Hematopoietic multipotent progenitor cell treated with erythropoietin and hydrocortisone succinate and interleukin-3 and kit ligand, for 8 days (in vitro differentiated cells): ENCODE data around the gene KRTAP23-1.

Experiments
- DNase-seq: peaks from one replicate; pipeline ENCODE4 v3.0.0-alpha.2; 2015

The KRTAP23-1 gene

GRCh38 chr21:30348506-30348905 lies at the start of gene KRTAP23-1:
KRTAP23-1 (minus strand) TSS chr21:30348606; CDS start chr21:30348606, 0 bp downstream.
- no peak for DNase-seq

DNA sequence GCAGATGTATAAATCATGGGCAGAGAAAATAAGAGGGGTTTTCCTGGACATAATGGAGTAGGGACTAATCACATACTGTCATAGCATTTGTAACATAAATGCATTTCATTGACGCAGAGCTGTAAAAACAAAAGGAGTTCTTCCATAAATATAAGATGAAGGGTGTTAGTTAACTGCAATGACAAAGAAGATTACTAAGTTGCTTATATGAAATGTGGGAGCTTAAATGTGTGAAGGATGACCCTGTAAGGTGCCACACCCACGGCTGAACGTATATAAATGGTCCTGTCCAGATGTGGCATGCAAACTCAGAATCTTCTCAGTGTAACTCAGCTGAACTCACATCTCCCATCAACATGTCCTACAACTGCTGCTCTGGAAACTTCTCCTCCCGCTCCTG lies 47.3 kb upstream of the KRTAP23-1 start, which contains the start of gene KRTAP13-1:
TSS of gene KRTAP13-1 (plus strand) at position 301 of the 400 bp plus-strand sequence. CDS start at position 357, 56 bp downstream.
- DNase-seq, result no peak

GRCh38 chr21:30391492-30392025 lies 43.2 kb upstream of the KRTAP23-1 start:
- no peak for DNase-seq

- no peak for DNase-seq
Observed at GRCh38 chr21:30382201-30382600, 33.8 kb upstream of the KRTAP23-1 start.

DNA sequence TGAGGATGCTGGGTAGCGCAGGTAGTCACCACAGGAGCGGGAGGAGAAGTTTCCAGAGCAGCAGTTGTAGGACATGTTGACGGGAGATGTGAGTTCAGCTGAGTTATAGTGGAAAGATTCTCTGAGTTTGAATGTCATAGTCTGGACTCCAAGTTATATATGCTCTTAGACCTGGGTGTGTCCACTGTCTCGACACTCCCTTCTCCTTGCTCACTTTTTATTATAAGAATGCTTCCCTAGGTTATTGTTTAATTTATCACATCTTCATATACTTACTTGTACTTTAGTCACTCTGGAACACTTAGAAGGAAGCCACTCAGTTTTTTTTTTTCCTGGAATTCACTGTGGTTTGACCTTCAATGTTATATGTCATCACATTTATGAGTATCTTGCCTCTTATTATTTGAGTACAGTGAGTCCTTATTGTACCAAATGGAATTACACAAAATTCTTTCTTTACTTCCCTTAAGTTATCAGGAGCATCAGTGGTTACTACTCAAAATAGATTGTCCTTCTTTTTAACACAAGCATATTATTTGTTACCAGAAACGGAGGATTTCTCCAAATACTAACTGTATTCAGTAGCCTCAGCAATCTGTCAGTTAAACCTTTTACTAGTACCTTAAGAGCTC lies 23.8 kb upstream of the KRTAP23-1 start, which contains the start of gene KRTAP13-2:
TSS of gene KRTAP13-2 (minus strand) at position 133 of the 632 bp plus-strand sequence. CDS start at position 75, 58 bp downstream.
- no peak for DNase-seq

- DNase-seq, result no peak
Observed at GRCh38 chr21:30355906-30356305, 7.5 kb upstream of the KRTAP23-1 start.

GRCh38 chr21:30354308-30355005 lies 6.1 kb upstream of the KRTAP23-1 start:
- no peak for DNase-seq

- DNase-seq, result no peak
Observed at GRCh38 chr21:30351534-30351933, 3.1 kb upstream of the KRTAP23-1 start.

DNA sequence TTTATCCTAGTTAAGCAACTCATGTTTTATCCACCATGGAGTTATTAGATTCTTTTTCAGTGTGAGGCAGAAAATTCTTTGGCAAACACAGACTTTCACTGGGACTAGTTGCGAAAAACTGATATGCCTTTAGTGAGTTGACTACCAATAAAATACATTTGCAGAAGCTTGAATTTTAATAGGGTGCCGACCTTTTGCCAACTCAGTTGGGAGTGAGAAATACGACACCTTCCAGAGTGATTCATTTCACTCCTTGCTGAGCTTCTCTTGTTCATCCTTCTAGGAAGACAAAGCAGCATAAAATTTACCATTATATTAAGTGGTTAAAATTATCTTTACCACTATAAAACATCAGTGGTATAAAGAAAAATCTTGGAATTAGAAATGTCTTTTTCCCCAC lies 1.2 kb upstream of the KRTAP23-1 start:
- no peak for DNase-seq

GRCh38 chr21:30345014-30345413 lies 3.4 kb downstream of the KRTAP23-1 start:
- no peak for DNase-seq

- DNase-seq, result peak; percentile 41
Observed at GRCh38 chr21:30340714-30341573, 7.5 kb downstream of the KRTAP23-1 start.

- DNase-seq, result no peak
Observed at GRCh38 chr21:30338717-30339116, 9.7 kb downstream of the KRTAP23-1 start.

GRCh38 chr21:30337772-30338171 lies 10.6 kb downstream of the KRTAP23-1 start:
- DNase-seq, result no peak

DNA sequence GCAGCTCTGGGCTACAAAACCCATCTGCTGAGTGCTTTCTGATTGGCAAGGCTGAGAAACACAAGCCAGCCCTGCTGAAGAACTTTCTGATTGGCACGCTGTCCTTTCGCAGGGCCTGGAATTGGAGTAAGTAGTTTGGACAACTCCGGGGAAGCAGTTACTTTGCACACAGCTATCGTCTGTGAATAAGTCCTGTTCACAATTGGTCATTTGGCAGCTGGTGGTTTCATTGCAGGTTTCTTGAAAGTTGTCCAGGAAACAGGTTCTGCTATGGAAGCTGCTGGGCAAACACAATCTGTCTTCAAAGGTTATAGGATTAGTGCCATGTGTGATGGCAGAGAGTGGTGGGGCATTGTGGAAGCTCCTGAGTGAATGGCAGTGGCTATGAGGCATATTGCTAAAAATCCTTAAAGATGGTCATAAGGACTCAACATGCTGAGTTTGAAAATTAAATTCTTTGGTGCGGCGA lies 11.1 kb downstream of the KRTAP23-1 start, which contains the start of gene KRTAP27-1:
TSS of gene KRTAP27-1 (minus strand) at position 419 of the 469 bp plus-strand sequence. CDS start at position 393, 26 bp downstream.
- DNase-seq, result no peak

- DNase-seq, result no peak
Observed at GRCh38 chr21:30336596-30336995, 11.8 kb downstream of the KRTAP23-1 start.

- DNase-seq, result no peak
Observed at GRCh38 chr21:30333736-30334135, 14.7 kb downstream of the KRTAP23-1 start.

DNA sequence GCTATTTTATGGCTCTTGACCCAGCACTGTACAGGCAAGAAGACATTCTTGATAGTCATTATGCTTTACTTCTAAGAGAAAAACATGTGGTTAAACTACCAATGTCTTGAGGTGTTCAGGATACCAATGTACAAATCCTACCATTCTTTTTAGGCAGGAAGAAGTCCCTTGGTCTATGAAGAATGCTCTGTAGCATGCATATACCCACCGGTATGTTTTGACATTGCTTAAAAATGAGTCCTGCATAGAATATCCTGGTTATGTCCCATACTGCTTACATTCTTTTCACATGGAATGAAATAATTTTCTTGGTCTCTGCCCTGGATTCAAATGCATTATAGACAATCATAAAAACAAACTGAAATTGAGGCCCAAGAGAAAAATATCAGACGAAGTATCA lies 15.7 kb downstream of the KRTAP23-1 start:
- DNase-seq, result no peak

DNA sequence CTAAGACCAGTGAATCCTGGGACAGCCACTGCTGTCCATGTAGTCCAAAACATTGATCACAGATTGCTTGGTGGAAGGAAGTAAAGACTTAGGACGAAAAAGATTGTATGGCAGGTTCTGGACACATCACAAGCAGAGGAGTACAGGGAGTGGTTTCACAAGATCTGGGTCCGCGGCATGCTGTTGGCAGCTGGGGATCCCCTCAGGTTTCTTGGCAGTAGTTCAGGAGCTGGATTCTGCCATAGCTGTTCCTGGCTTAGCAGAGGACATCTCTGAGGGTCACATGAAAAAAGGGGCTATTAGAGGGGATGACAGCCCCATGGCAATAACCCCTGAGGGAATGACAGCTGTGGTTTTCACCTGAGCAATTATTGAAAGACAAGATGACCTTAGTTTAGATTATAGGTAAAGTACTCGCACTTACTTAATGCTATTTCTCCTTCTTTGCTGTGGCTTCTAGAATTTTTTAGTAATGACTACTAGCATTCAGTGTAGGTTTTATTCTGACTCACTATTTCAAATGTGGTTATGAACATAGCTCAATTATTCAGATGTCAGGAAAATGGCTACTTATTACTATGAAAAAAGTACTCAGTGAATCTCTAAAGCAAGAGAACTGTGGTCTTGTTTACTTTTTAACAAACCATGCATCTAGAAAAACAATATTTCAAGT lies 19.1 kb downstream of the KRTAP23-1 start:
- DNase-seq, result no peak

DNA sequence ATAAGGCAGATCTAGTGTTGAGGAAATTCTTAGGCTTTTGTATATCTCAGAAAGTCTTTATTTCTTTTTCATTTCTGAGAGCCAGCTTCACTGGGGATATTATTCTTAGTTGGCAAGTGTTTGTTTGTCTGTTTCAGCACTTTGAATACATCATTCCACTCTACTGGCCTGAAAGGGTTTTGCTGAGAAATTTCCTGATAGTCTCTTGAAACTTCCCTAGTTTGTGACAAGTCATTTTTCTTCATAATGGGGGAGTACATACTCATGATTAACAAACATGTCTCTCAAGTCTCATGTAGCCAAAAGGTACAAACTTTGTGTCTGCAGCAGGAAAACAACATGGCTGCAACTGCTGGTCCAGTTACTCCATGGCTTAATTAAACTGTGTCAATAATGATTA lies 22.0 kb downstream of the KRTAP23-1 start:
- no peak for DNase-seq

GRCh38 chr21:30320215-30320614 lies 28.2 kb downstream of the KRTAP23-1 start, which contains the start of gene KRTAP26-1:
KRTAP26-1 (minus strand) TSS chr21:30320315; CDS start chr21:30320035, 280 bp downstream.
- DNase-seq, result no peak

GRCh38 chr21:30315701-30316100 lies 32.7 kb downstream of the KRTAP23-1 start:
- DNase-seq, result no peak

DNA sequence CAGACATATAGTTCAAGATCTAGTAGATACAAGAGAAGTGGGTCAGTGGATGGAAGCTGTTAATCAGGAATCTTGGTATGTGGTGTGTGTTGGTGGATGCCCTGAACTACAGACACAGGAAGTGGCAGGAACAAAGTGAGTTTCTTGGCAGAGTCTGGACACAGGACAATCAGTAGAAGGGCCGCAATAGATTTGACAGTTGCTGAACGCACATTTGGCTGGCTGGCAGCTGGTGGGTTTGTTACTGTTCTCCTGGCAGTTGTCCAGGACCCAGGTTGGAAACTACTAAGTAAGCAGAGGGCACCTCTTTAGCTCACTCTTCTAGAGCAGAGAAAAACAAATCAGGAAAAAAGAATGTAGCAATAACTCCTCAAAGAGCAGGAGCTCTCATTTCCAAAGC lies 41.5 kb downstream of the KRTAP23-1 start:
- DNase-seq, result no peak
